ENCODE measurements around the gene GPR84.

The GPR84 gene

GRCh38 chr12:54386403-54387113 is 22.3 kb upstream of the GPR84 start:
- TF ChIP-seq GATA2 (IDR thresholded peaks at IDR 0.05; ENCODE audit: low read depth, low read length) (no peak), GATA3 (IDR thresholded peaks at IDR 0.05; ENCODE audit: low read depth, low read length) (no peak)

- no peak for TF ChIP-seq GATA3 (IDR thresholded peaks at IDR 0.05; ENCODE audit: low read depth, low read length)
- no peak for TF ChIP-seq GATA2 (IDR thresholded peaks at IDR 0.05; ENCODE audit: low read depth, low read length)
Observed at GRCh38 chr12:54385251-54385914, 21.1 kb upstream of the GPR84 start.

GRCh38 chr12:54384591-54385041 is 20.3 kb upstream of the GPR84 start, which contains the start of gene ZNF385A:
ZNF385A (minus strand) TSS chr12:54384733; CDS start chr12:54384514, 219 bp downstream.
- no peak for TF ChIP-seq GATA2 (IDR thresholded peaks at IDR 0.05; ENCODE audit: low read depth, low read length)
- TF ChIP-seq GATA3 (IDR thresholded peaks at IDR 0.05; ENCODE audit: low read depth, low read length) = no peak

- TF ChIP-seq GATA3 (IDR thresholded peaks at IDR 0.05; ENCODE audit: low read depth, low read length) (no peak), GATA2 (IDR thresholded peaks at IDR 0.05; ENCODE audit: low read depth, low read length) (no peak)
Observed at GRCh38 chr12:54383041-54383609, 18.8 kb upstream of the GPR84 start.

DNA sequence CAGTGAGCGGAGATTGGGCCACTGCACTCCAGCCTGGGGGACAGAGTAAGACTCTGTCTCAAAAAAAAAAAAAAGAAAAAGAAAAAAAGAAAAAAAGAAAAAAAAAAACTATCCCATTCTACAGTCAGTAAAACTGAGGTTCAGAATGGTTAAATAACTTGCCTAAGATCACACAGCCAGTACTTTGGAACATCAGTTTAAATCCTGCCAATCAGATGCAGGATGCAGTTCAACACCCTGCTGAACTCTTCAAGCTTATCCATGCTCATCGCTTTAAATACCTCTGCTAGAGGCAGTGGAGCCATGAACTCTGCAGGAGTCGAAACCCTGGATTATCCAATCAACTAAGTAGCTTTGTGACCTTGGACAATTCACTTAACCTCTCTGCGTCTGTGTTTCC is 16.9 kb upstream of the GPR84 start:
- TF ChIP-seq GATA2 (IDR thresholded peaks at IDR 0.05; ENCODE audit: low read depth, low read length) (no peak), GATA3 (IDR thresholded peaks at IDR 0.05; ENCODE audit: low read depth, low read length) (no peak)

DNA sequence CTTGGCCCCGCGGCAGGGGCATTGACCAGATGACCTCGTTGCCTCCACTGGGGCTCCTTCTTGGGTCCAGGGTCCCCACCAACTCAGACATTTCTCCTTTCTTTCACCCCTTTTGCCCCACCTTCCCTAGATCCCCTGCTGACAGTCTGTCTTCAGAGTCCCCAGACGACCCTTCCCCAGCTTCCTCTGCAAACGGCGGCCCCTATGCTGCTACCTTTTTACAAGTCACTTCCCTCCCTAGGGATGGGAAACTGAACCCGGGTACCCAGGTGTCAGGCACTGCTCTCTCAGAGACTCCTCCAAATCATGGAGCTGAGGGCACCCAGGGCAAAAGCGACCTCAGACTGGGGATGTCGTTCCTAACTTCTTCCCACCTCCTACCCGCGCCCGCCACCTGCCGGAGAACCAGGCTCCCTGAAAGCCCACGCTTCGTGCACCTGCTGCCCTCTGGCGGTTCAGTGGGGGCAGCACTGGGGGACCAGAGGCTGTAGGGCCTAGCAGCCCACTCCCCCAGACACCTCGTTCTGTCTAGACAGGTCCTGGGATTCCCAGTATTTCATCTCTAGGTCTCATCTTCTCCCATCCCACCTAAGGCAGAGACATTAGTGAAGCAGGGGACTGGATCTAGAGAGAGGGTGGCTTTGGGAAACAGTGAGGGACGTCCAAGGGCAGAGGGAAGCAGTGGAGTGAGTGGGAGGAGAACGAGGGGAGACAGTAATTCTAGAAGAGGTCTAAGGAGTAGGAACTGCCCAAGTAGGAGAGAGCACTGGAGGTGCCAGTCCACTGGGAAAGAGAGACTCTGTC is 15.3 kb upstream of the GPR84 start:
- no peak for TF ChIP-seq GATA3 (IDR thresholded peaks at IDR 0.05; ENCODE audit: low read depth, low read length)
- no peak for TF ChIP-seq GATA2 (IDR thresholded peaks at IDR 0.05; ENCODE audit: low read depth, low read length)

DNA sequence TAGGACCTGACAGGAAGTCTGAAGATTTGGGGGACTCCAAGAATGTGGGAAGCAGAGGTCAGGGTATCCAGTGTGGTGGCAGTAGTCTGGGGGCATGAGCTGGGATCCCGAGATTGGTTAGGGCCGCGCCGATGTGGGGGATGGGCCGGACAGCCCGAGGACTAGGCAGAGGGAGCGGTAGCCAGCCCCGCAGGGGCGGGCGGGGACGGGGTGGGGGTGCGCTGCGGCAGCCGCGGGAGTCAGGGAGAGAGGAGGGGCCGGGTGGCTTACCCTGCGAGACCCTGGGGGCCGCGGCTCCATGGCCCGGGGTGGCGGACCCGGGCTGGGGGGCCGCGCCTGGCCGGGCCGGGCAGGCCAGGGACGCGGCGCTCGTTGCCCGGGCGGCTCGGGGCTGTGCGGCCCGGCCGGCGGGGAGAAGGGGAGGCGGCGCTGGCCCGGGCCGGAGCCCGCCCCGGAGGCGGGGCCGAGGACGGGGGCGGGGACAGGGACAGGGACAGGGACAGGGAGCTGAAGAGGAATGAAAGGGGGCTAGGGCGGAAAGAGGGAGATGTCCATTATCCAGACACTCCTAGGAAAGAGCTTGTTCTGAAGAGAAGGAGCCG is 14.6 kb upstream of the GPR84 start:
- no peak for TF ChIP-seq GATA2 (IDR thresholded peaks at IDR 0.05; ENCODE audit: low read depth, low read length)
- no peak for TF ChIP-seq GATA3 (IDR thresholded peaks at IDR 0.05; ENCODE audit: low read depth, low read length)

DNA sequence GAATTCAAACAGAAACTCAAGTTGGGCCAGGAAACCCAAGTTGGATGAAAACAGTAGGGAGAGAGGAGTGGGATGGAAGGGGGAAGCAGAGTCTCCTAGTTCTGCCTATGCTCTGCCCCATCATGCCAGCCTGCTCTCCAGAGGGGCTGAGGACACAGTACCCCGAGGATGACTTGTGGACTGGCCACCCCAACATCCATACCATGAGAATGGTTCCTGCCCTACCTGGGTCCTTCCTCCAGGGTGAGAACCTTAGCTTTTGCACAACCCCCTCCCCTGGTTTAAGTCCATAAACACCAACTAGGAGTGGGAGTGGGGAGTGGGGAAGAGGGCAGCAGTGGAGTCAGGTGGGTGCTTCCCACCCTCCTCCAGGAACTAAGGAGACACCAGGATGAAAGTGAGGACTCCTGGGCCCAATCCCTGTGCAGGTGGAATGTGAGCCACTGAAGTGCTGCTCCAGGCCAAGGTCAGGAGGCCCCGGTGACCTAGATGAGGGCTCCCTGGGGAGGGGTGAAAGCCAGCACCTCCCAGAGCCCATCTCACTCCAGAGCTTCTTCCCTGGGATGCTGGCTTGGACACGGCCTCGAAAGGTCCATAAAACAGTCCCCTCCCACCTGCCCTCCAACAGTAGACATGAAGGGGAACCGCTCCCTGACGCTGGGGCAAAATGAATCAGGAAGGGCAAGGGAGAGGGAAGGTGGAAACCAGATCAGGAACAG is 13.7 kb upstream of the GPR84 start:
- TF ChIP-seq GATA2 (IDR thresholded peaks at IDR 0.05; ENCODE audit: low read depth, low read length) (no peak), GATA3 (IDR thresholded peaks at IDR 0.05; ENCODE audit: low read depth, low read length) (no peak)

GRCh38 chr12:54377007-54377406 is 12.7 kb upstream of the GPR84 start:
- TF ChIP-seq GATA2 (IDR thresholded peaks at IDR 0.05; ENCODE audit: low read depth, low read length) (no peak), GATA3 (IDR thresholded peaks at IDR 0.05; ENCODE audit: low read depth, low read length) (no peak)

DNA sequence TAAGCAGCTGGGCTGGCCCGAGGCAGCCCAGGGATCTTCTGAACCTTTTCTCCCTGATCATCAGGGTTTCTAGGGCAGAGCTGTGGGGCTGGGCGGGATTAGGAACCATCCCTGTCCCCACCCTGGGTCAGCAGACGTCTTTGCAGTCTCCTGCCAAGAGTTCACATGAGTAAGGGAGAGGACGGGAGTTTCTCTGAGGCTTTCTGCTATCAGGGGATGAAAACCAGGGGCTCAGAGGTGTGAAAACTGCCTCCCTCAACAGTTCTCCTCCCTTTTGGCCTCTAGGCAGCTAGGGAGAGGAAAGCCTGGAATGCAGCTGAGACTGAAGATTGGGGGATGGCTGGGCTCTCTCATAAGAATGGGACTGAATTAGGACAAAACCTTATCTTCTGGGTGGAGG is 12.3 kb upstream of the GPR84 start:
- TF ChIP-seq GATA2 (IDR thresholded peaks at IDR 0.05; ENCODE audit: low read depth, low read length) = no peak
- TF ChIP-seq GATA3 (IDR thresholded peaks at IDR 0.05; ENCODE audit: low read depth, low read length) = no peak

DNA sequence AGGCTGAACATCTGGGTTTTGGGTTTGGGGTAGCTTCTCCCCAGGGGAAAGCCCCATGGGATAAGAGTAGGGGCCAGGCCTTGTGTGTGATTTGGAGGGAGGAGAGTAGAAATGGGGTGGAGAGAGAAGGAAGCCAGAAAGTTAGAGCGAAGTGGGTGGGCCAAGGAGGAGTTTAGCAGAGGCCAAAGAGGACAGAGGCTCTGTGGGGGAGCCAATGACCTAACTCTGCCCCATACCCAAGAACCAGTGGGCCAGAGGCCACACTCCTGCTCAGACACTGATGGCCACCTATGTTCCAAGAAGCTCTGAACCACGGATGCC is 10.9 kb upstream of the GPR84 start:
- TF ChIP-seq GATA2 (IDR thresholded peaks at IDR 0.05; ENCODE audit: low read depth, low read length) (no peak), GATA3 (IDR thresholded peaks at IDR 0.05; ENCODE audit: low read depth, low read length) (no peak)

DNA sequence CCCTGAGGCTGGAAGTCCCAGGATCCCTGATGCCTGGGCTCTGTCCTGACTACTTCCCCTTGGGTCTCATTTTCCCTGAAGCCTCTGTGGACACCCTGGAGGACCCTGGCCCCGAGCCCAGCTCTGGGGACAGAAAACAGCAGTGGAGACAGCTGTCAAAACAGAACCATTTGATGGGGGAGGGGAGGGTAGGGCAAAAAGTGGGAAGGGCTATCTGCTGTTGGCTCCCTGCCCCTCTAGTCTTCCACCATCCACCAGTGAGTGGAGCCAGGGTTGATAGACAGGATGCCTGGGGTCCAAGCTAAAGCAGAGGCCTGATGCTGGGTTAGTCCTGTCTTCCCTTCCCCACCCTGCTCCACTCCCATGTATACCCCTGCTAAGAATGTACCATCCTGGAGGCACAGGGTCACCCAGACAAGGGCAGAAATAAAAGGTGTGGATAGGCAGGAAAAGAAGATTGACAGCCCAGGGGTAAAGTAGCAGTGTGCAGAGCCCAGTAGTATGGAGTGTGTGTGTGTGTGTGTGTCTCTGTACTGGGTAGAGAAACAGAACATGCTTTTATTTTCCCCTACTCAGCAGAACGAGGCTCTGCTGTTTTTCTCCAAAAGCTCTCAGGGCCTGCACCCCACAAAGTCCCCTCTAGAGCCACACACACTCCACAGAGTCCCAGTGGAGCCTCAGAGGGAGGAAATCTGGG is 10.4 kb upstream of the GPR84 start:
- TF ChIP-seq GATA3 (IDR thresholded peaks at IDR 0.05; ENCODE audit: low read depth, low read length) (no peak), GATA2 (IDR thresholded peaks at IDR 0.05; ENCODE audit: low read depth, low read length) (no peak)

Data from SH-SY5Y (cell line).